ENCODE measurements around the gene IKZF3. TPM values are rescaled to one million over a fixed set of nuclear protein-coding genes. Genes with fewer than 3 reads are reported as not detected.
A peak's percentile ranks its signal among the peaks of the same experiment; 100 is the strongest.
"Not testable (repeated sequence)": the region's sequence is repeated elsewhere in the genome, so short reads cannot be mapped to it uniquely, and the experiment has no call there.

IKZF3 gene
- total RNA-seq, 2 donors from 2014 or later = 0.37 to 0.51 TPM

DNA sequence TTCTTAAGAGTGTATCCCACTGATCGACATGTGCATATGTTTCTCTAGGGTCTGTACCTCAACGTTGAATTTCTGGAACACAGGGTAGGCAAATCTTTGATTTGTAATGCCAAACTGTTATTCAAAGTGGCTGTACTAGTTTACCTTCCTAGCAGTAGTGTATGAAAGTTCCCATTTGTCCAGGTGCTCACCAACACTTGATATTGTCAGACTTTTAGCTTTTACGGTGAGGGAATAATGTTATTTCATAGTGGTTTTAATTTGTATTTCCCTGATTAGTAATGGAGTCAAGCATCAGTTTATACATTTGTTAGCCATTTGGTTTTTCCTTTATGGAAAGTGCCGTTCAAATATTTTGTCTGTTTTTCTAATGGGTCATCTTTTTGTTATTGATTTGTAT is 34.0 kb upstream of the IKZF3 start:
- TF ChIP-seq, protein P1, sequence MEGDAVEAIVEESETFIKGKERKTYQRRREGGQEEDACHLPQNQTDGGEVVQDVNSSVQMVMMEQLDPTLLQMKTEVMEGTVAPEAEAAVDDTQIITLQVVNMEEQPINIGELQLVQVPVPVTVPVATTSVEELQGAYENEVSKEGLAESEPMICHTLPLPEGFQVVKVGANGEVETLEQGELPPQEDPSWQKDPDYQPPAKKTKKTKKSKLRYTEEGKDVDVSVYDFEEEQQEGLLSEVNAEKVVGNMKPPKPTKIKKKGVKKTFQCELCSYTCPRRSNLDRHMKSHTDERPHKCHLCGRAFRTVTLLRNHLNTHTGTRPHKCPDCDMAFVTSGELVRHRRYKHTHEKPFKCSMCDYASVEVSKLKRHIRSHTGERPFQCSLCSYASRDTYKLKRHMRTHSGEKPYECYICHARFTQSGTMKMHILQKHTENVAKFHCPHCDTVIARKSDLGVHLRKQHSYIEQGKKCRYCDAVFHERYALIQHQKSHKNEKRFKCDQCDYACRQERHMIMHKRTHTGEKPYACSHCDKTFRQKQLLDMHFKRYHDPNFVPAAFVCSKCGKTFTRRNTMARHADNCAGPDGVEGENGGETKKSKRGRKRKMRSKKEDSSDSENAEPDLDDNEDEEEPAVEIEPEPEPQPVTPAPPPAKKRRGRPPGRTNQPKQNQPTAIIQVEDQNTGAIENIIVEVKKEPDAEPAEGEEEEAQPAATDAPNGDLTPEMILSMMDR (IDR thresholded peaks at IDR 0.05) = no peak
- H3K4me1 ChIP-seq = no peaks in the 10 kb centered on the region
- H3K4me3 ChIP-seq = no peak overlapping the region
- H3K27me3 ChIP-seq = no peaks in the 10 kb centered on the region
- H3K27ac ChIP-seq = no peak overlapping the region
- H3K36me3 ChIP-seq = no peaks in the 10 kb centered on the region
- DNase-seq (ENCODE audit: low spot score) = no peak
- no peaks in the 10 kb centered on the region for H3K9me3 ChIP-seq

DNA sequence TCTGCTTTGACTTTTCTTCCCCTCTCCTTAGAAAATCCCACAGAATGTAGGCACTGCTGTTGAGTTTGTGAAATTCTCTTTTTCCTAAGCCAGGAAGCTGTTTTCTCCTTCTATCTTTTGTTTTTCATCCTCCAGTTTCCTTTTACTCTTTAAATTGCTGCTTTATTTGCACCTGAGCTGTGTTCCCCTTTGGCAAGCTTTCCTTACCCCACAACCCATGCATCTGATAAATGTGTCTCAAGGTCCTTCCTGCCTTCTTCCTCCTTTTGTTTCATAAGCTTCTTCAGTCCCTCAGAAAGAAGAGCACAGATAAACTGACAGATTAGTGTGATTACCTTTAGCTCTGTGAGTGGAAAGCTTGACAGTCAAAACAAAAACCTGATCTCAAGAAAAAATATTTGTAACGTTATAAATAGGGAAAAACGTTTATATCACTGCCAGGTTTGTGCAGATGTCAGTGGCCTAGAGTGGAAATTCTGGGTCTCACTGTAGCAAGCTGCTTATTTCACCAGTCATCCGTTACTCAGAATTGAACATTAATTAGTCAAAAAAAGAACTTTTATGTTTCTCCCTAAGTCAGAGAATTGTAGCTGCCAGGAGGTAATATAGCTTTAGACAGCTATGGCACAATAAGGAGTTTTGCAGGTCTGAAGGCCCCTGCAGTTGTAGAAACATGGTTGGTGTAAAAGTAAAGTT is 30.7 kb upstream of the IKZF3 start:
- Histone ChIP-seq H3K27ac (no peak overlapping the region), H3K4me3 (no peak overlapping the region), H3K27me3 (no peaks in the 10 kb centered on the region), H3K36me3 (no peaks in the 10 kb centered on the region), H3K4me1 (no peaks in the 10 kb centered on the region), H3K9me3 (no peaks in the 10 kb centered on the region)
- no peak for DNase-seq (ENCODE audit: low spot score)
- TF ChIP-seq, protein P1 (IDR thresholded peaks at IDR 0.05) = no peak

DNA sequence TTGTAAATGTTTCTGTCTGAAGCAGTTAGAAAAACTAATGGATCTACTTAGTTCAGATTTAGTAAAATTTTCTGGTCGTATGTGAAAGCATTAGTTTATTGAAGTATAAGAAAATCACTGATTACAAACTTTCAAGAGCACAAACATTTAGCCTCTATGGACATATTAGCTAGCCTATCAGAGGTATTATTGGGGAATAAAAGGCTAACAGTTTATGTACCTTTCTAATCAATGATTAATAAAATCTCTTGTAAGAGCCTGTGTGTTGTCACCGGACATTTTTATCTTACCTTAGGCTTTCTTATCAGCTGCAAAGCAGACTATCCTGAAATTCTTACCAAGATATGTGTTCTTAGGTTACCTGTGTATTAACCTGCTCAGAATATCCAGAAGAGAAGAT is 25.1 kb upstream of the IKZF3 start:
- DNase-seq (ENCODE audit: low spot score) = no peak
- no peaks in the 10 kb centered on the region for H3K4me1 ChIP-seq
- no peaks in the 10 kb centered on the region for H3K9me3 ChIP-seq
- no peak overlapping the region for H3K4me3 ChIP-seq
- TF ChIP-seq, protein P1 (IDR thresholded peaks at IDR 0.05) = no peak
- H3K27ac ChIP-seq = no peak overlapping the region
- H3K36me3 ChIP-seq = no peaks in the 10 kb centered on the region
- no peaks in the 10 kb centered on the region for H3K27me3 ChIP-seq

DNA sequence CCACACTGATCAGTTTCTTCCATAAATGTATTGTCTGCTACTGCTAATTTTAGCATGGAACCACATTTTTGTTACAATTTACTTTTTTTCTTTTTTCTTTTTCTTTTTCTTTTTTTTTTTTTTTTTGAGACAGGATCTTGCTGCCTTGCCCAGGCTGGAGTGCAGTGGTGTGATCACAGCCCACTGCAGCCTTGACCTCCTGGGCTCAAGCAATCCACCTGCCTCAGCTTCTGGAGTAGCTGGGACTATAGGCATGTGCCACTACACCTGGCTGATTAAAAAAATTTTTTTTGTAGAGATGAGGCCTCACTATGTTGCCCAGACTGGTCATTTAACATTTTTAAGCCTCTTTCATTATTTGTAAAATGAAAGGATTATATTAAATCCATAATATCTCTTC is 23.0 kb upstream of the IKZF3 start:
- Histone ChIP-seq H3K27ac (no peak overlapping the region), H3K4me1 (no peaks in the 10 kb centered on the region), H3K36me3 (no peaks in the 10 kb centered on the region), H3K4me3 (no peak overlapping the region), H3K9me3 (no peaks in the 10 kb centered on the region), H3K27me3 (no peaks in the 10 kb centered on the region)
- TF ChIP-seq, protein P1 (IDR thresholded peaks at IDR 0.05) = no peak
- DNase-seq (ENCODE audit: low spot score) = no peak

DNA sequence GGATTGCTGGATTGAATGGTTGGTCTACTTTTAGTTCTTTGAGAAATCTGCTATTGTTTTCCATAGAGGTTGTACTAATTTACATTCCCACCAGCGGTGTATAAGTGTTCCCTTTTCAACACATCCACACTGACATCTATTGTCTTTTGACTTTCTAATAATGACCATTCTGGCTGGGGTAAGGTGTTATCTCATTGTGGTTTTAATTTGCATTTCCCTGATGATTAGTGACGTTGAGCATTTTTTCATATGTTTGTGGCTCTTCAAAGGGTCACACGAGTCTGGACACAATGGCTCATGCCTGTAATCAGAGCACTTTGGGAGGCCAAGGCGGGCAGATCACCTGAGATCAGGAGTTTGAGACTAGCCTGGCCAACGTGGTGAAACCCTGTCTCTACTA is 22.0 kb upstream of the IKZF3 start:
- not testable (repeated sequence) for DNase-seq (ENCODE audit: low spot score); H3K4me3 ChIP-seq; H3K4me1 ChIP-seq; H3K9me3 ChIP-seq; H3K27me3 ChIP-seq; H3K36me3 ChIP-seq; H3K27ac ChIP-seq

DNA sequence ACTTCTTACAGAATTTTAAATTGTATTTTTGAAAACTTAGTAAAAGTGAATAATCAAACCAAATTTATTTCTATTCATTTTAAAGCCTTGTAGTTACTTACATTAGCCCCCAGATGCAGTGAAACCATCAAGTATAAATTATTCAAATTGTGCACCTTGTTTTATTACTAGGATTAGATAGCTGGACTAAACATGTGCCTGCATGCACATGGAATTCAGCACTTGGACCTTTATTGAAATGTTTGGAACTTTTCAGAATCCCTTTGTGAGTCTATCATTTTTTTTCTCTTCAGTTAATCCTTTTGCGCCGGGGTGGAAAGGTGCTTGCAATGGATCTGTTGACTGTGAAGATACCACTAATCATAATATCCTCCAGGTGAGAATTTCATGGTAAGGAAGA is 8.6 kb upstream of the IKZF3 start:
- H3K27me3 ChIP-seq = peaks cover 5 to 7% of the 10 kb centered on the region in 2 donors
- TF ChIP-seq, protein P1 (IDR thresholded peaks at IDR 0.05) = peak in 1 of 2 donors; percentile 42
- peaks cover 0 to 3% of the 10 kb centered on the region in 2 donors for H3K9me3 ChIP-seq
- H3K4me1 ChIP-seq = no peaks in the 10 kb centered on the region
- no peak overlapping the region for H3K4me3 ChIP-seq
- no peak for DNase-seq (ENCODE audit: low spot score)
- no peaks in the 10 kb centered on the region for H3K36me3 ChIP-seq
- no peak overlapping the region for H3K27ac ChIP-seq

Measured in right atrium auricular region (tissue), 2 donors.